ENCODE data around the gene DUSP8.

The DUSP8 gene

DNA sequence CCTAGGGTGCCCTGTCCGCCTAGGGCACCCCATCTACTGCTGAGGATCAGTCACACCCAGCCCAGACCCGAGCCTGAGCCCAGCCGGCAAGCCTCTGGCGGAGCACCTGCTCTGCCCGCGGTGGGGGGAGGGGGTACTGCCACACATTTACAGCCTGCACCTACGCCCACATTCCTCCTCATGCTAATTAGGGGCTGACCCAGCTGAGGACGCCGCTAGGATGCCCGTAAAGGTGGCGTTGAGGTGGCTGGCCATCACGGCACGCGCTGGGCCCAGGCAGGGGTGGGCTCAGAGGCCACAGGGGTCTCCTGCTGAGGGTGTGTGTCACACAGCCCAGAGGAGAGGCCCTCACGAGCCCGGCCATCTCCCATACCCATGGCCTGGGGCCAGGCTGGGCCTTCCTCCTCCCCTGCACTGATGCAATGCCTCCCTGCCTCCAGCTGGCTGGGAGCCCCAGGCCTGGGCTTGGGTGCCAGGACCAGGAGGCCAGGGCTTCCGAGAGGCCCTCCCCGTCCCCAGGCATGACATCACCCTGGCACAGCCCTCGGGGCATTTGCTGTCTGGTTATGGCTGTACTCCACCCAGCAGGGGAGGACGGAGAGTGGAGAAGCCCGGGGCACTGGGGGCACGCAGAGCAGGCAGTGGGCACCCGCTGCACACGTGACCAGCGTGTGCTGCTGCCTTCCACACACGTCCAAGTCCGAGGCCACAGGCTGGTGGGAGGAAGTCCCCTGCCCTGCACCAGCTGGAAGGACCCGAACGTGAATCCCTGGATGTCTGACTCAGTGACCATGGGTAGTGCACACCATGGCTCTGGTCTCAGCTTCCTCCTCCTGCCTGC, 12.7 kb downstream of the DUSP8 start:
- Histone ChIP-seq H3K27ac (no peak overlapping the region), H3K9me3 (ENCODE audit: low read depth, low read length) (no peaks in the 10 kb centered on the region), H3K36me3 (ENCODE audit: insufficient read depth, low read length) (no peaks in the 10 kb centered on the region), H3K9ac (ENCODE audit: insufficient read length) (no peak overlapping the region), H3K4me3 (no peak overlapping the region)
- DNase-seq (ENCODE audit: low read depth, low spot score): no peak
- TF ChIP-seq EZH2 (IDR thresholded peaks at IDR 0.05): no peak
- TF ChIP-seq POLR2AphosphoS5 (IDR thresholded peaks at IDR 0.05; ENCODE audit: borderline replicate concordance, low read depth, low read length): no peak
- no peak for TF ChIP-seq FOXP2 (optimal IDR thresholded peaks at IDR 0.05; ENCODE audit: control extremely low read depth, extremely low read length, insufficient read depth)

- Histone ChIP-seq H3K9ac (ENCODE audit: insufficient read length) (no peak overlapping the region), H3K36me3 (ENCODE audit: insufficient read depth, low read length) (no peaks in the 10 kb centered on the region), H3K4me3 (no peak overlapping the region), H3K9me3 (ENCODE audit: low read depth, low read length) (no peaks in the 10 kb centered on the region), H3K27ac (no peak overlapping the region)
- no peak for DNase-seq (ENCODE audit: low read depth, low spot score)
- TF ChIP-seq FOXP2 (optimal IDR thresholded peaks at IDR 0.05; ENCODE audit: control extremely low read depth, extremely low read length, insufficient read depth): no peak
- TF ChIP-seq POLR2AphosphoS5 (IDR thresholded peaks at IDR 0.05; ENCODE audit: borderline replicate concordance, low read depth, low read length): no peak
- TF ChIP-seq EZH2 (IDR thresholded peaks at IDR 0.05): no peak
These were observed 13.3 kb downstream of the DUSP8 start for GRCh38 chr11:1558775-1559110.

DNA sequence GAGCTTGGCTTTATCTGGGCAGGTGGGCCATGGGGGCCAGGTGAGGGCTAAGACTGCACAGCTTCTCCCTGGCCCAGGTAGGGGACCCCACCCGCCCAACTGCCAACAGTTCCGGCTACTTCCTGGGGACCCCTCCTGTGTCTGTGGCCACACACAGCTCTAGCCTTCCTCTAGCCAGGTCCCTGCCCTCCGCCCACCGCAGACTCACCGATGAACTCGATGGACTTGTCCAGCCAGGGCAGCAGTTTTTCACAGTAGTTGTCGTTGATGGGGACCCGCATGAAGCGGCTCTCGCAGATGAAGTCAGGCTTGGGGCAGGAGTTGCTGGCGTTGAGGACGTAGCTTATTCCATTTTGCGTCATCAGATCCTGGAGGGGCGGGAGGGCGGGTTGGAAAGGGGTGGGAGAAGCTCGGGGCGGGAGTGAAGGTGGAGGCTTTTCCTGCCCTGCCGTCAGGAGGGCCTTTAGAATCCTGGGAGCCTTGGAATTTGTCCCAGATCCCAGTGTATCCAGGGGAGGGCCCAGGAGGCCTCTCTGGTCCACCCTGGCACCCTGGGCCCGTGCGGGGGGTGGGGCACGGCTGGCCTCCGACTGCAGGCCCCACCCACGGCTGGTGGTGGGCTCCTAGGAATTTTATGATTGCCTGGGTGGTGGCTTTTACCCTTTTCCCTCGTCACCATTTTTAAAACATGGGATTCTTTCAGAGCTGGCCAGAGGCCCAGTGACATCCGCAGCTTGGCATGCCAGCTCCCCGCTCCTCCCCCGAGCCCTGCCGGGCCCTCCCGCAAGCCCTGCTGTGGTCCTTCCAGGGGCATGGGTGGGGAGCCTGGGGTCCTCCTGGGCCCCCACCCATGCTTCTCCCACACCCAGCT, 13.9 kb downstream of the DUSP8 start:
- Histone ChIP-seq H3K4me3 (no peak overlapping the region), H3K27ac (no peak overlapping the region), H3K36me3 (ENCODE audit: insufficient read depth, low read length) (no peaks in the 10 kb centered on the region), H3K9me3 (ENCODE audit: low read depth, low read length) (no peaks in the 10 kb centered on the region), H3K9ac (ENCODE audit: insufficient read length) (no peak overlapping the region)
- TF ChIP-seq POLR2AphosphoS5 (IDR thresholded peaks at IDR 0.05; ENCODE audit: borderline replicate concordance, low read depth, low read length): no peak
- TF ChIP-seq FOXP2 (optimal IDR thresholded peaks at IDR 0.05; ENCODE audit: control extremely low read depth, extremely low read length, insufficient read depth): no peak
- no peak for TF ChIP-seq EZH2 (IDR thresholded peaks at IDR 0.05)
- no peak for DNase-seq (ENCODE audit: low read depth, low spot score)

GRCh38 chr11:1557051-1557884, 14.8 kb downstream of the DUSP8 start:
- no peaks in the 10 kb centered on the region for H3K9me3 ChIP-seq (ENCODE audit: low read depth, low read length)
- H3K9ac ChIP-seq (ENCODE audit: insufficient read length): no peak overlapping the region
- no peak overlapping the region for H3K27ac ChIP-seq
- H3K36me3 ChIP-seq (ENCODE audit: insufficient read depth, low read length): no peaks in the 10 kb centered on the region
- no peak for TF ChIP-seq FOXP2 (optimal IDR thresholded peaks at IDR 0.05; ENCODE audit: control extremely low read depth, extremely low read length, insufficient read depth)
- no peak for TF ChIP-seq POLR2AphosphoS5 (IDR thresholded peaks at IDR 0.05; ENCODE audit: borderline replicate concordance, low read depth, low read length)
- TF ChIP-seq EZH2 (IDR thresholded peaks at IDR 0.05): no peak
- no peak overlapping the region for H3K4me3 ChIP-seq
- no peak for DNase-seq (ENCODE audit: low read depth, low spot score)

DNA sequence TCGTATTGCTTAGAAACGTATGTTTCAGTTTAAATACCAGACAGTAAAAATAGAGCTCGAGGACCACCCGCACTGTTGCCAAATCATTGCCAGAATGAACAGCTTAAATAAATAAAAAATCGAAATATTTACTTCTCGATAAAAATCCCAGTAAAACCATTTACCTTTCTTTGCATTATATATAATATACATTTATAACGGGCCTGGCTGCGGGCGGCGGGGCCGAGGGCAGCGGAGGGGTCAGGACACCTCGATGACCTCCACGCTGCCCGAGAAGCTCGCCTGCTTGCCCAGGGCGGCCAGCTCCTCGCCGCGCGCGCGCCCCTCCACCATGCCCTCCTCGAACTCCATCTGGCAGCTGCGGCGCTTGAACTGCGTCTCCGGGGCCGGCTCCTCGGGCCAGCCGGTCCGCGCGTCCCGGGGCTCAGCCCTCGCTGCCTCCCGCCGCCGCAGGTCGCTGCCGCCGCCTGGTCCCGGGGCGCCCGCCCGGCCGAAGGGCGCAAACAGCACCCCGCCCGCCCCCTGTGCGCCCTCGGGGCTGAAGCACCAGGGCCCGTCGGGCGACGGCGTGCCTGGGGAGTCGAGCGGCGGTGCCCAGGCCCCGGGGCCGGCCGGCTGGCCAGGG, 15.7 kb downstream of the DUSP8 start:
- no peak for DNase-seq (ENCODE audit: low read depth, low spot score)
- H3K9me3 ChIP-seq (ENCODE audit: low read depth, low read length): no peaks in the 10 kb centered on the region
- no peak overlapping the region for H3K27ac ChIP-seq
- H3K9ac ChIP-seq (ENCODE audit: insufficient read length): no peak overlapping the region
- H3K36me3 ChIP-seq (ENCODE audit: insufficient read depth, low read length): no peaks in the 10 kb centered on the region
- TF ChIP-seq EZH2 (IDR thresholded peaks at IDR 0.05): no peak
- TF ChIP-seq POLR2AphosphoS5 (IDR thresholded peaks at IDR 0.05; ENCODE audit: borderline replicate concordance, low read depth, low read length): no peak
- no peak for TF ChIP-seq FOXP2 (optimal IDR thresholded peaks at IDR 0.05; ENCODE audit: control extremely low read depth, extremely low read length, insufficient read depth)
- no peak overlapping the region for H3K4me3 ChIP-seq

DNA sequence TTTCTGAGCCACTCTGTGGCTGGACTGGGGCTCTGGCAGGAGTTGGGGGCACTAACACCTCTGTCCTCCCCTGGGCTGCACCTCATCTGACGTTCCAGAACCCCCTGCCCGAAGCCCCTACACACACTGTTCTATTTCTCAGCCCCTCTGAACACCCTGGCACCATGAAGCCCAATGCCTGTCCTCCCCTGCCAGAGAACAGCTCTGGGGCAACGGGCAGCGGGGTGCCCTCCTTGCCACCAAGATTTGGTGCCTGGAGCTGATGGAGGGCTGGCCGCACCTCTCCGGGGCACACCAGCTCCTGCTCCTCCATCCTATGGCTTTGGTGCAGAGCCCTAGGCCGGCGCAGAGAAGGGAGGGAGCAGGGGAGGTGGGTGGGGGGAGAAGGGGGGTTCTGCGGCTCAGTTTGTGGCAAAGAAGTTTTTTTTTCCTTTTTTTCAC, 16.3 kb downstream of the DUSP8 start:
- no peaks in the 10 kb centered on the region for H3K36me3 ChIP-seq (ENCODE audit: insufficient read depth, low read length)
- no peak for DNase-seq (ENCODE audit: low read depth, low spot score)
- no peak overlapping the region for H3K4me3 ChIP-seq
- no peak overlapping the region for H3K27ac ChIP-seq
- no peak overlapping the region for H3K9ac ChIP-seq (ENCODE audit: insufficient read length)
- TF ChIP-seq FOXP2 (optimal IDR thresholded peaks at IDR 0.05; ENCODE audit: control extremely low read depth, extremely low read length, insufficient read depth) (no peak), POLR2AphosphoS5 (IDR thresholded peaks at IDR 0.05; ENCODE audit: borderline replicate concordance, low read depth, low read length) (no peak), EZH2 (IDR thresholded peaks at IDR 0.05) (no peak)
- no peaks in the 10 kb centered on the region for H3K9me3 ChIP-seq (ENCODE audit: low read depth, low read length)

DNA sequence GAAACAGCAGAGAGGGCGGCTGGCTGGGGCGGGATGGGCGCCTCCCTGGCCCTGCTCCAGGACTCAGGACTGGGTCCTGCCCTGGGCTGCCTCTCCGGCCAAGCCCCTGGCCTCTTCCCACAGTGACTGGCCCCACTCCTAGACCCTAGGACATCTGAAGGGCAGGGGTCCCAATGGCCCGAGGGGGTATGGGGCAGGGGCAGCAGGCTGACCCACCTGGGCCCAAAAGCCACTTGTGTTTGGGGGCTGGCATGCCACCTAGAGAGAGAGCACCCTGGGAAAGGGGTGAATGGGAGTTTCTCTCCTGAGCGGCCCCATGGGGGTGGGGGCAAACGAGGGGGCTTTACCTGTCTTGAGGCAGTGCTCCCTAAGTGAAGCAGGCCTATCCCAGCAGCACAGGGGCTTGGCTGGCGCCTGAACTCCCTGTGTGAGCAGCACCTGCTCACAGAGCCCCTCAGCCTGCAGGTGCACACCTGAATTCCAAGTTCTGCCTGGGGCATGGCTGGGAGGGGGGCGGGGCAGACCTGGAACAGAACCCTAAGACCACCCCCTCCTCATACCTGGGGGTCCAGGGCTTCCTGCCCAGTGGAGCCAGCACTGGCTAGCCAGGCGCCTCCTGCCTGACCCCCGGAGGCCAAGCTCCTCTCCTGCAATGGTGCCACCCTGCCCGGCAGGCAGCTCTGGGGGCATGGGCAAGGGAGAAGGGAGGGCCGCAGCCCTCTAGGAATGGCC, 16.9 kb downstream of the DUSP8 start:
- no peaks in the 10 kb centered on the region for H3K9me3 ChIP-seq (ENCODE audit: low read depth, low read length)
- no peak overlapping the region for H3K4me3 ChIP-seq
- no peak overlapping the region for H3K27ac ChIP-seq
- no peak overlapping the region for H3K9ac ChIP-seq (ENCODE audit: insufficient read length)
- DNase-seq (ENCODE audit: low read depth, low spot score): no peak
- TF ChIP-seq FOXP2 (optimal IDR thresholded peaks at IDR 0.05; ENCODE audit: control extremely low read depth, extremely low read length, insufficient read depth) (no peak), EZH2 (IDR thresholded peaks at IDR 0.05) (no peak), POLR2AphosphoS5 (IDR thresholded peaks at IDR 0.05; ENCODE audit: borderline replicate concordance, low read depth, low read length) (no peak)
- H3K36me3 ChIP-seq (ENCODE audit: insufficient read depth, low read length): no peaks in the 10 kb centered on the region
